DMS153 (cell line): Measurements from ENCODE around the gene DAD1.
"Not testable (repeated sequence)": the region's sequence is repeated elsewhere in the genome, so short reads cannot be mapped to it uniquely, and the experiment has no call there.

Source experiments
- DNase-seq: peaks from one replicate; lab custom pipeline; 2025; lab: John Stamatoyannopoulos, UW

Gene DAD1

DNA sequence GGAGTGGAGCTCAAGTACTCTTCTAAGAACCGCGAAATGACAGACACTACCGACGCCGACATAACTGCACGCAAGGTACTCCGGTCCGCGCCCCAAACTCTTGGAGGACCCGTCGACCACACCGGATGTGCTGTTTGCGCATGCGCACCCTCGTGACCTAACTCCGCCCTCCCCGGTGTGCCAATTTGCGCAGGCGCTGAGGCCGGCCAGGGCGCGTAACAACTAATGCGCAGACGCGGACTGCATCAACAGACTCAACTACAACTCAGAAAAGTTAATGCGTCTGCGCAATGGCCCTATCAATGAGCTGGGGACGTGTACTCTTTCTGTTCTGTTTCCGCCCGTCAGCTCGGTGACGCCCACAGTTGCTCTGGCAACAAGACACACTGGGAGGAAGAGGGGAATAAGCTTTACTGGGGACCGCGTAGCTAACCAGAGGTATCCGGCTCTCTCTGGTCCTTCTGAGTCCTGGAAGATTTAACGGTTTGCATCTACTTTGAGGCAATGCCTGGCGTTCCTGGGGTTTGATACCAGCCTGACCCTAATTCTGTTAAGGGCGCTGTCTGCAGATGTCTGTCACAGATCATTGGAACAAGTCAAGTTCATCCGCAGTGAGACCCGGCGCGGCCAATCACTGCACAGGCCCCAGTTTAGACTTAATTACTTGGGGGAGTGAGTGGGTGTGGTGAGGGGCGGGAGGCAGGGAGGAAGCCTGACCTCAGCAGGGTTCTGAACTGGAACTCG lies at the start of gene DAD1:
Gene DAD1, minus strand, starts transcription at position 129 of the 744 bp plus-strand sequence. Its CDS starts 67 bp downstream, at position 62.
- DNase-seq, result peak; percentile 99

- DNase-seq, result not testable (repeated sequence)
Observed at GRCh38 chr14:22635980-22636379, 47.0 kb upstream of the DAD1 start.

GRCh38 chr14:22634233-22634900 lies 45.3 kb upstream of the DAD1 start:
- no peak for DNase-seq

GRCh38 chr14:22630486-22630885 lies 41.5 kb upstream of the DAD1 start:
- no peak for DNase-seq

GRCh38 chr14:22630066-22630465 lies 41.0 kb upstream of the DAD1 start:
- no peak for DNase-seq

DNA sequence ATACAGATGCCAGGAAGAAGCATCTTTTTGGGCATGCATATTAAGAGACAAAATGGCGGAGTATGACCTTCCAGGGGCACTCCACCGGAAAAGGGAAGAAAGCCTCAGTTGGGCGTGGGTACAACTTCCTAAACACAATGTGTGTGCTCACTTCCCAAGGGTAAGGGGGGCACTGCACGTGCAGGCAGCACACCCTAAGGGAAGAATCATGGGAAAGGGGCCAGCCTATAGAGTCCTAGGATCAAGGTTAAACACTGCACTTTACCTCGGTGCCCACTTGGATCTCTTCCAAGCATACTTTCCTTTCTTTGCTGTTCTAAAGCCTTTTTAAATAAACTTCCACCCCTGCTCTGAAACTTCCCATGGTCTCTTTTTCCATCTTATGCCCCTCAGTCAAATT lies 40.3 kb upstream of the DAD1 start:
- DNase-seq, result no peak

- DNase-seq, result no peak
Observed at GRCh38 chr14:22627506-22628263, 38.7 kb upstream of the DAD1 start.

DNA sequence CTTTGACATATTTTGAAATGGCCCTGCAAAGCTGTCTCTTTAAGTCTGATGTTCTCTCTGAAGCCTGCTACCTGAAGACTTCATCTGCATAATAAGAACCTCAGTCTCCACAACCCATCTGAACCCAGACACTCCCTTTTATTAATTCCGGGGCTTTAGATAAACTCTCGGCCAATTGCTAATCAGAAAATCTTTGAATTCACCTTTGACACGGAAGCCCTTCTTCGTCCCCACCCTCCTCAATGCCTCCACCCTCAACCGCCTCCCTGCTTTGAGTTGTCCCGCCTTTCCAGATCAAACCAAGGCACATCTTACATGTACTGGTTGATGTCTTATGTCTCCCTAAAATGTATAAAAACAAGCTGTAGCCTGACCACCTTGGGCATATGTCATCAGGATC lies 37.6 kb upstream of the DAD1 start:
- DNase-seq, result no peak

DNA sequence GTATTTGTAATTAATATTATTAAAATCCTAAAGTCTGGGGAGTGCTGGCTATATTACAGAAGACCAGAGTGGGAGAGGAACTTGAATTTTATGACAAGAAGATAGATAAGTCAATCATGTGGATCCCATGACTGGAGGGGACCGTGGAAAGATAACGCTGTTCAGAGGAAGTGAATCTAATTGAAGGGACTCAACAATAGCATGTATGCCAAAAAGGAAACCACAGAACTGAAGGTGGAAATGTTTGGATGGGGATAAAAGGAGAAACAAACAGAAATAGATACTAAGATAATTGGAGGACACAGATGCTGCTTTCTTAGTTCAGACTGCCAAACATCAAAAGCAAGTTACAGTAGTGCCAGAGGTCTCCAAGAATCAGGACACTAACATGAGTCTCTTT lies 34.0 kb upstream of the DAD1 start:
- no peak for DNase-seq

- no peak for DNase-seq
Observed at GRCh38 chr14:22622255-22622654, 33.2 kb upstream of the DAD1 start.

- not testable (repeated sequence) for DNase-seq
Observed at GRCh38 chr14:22615765-22616164, 26.7 kb upstream of the DAD1 start.

GRCh38 chr14:22614240-22614799 lies 25.3 kb upstream of the DAD1 start:
- DNase-seq, result no peak

DNA sequence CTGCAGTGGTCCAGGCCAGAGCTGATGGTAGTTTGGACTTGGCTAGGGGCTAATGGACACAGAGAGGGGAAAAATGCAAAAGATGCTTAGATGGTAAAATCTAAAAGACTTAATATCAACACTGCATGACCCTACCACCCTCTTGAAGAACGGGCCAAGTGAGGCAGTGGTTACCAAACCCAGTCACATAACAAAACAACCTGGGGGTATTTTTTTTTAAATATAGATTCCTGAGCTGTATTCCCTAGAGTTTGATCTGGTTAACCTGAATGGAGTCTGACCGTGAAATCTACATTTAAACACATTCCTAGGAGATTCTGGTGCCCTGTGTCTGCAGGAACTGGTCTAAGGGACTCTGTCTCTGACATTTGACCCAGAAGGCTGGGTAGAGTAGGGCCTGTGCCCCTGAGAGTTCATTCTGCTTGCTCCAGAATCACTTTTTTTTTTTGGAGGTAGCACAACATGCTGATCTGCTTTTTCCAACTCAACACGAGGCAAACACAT lies 24.8 kb upstream of the DAD1 start:
- no peak for DNase-seq

DNA sequence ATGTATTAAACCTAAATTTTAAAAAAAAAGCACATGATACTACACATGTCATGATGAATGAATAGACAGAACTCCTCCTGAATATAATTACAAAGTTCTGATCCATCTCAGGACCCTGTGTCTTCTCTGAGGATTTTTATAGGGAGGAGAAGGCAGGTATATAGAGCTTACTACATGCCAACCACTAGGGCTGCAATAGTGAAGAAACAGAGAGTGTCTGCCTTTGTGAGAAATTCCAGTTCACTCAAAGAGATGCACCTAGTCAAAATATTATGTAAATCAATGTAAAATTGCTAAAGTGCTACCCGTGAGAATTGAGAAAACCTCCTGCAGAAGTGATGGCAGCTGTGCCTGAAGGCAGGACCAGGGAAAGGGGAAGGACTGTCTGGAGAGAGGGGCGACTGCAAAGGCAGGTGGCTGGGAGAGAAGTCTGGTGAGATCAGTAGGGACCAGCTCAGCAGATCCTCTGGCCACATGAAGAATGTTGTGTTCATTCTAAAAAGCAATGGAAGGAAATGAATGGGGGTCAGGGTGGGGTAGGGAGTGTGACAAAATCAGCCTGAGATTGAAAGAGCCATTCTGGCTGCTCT lies 24.2 kb upstream of the DAD1 start:
- no peak for DNase-seq

- DNase-seq, result no peak
Observed at GRCh38 chr14:22610931-22611330, 21.9 kb upstream of the DAD1 start.

GRCh38 chr14:22607291-22607690 lies 18.3 kb upstream of the DAD1 start:
- DNase-seq, result no peak

GRCh38 chr14:22606380-22606779 lies 17.4 kb upstream of the DAD1 start:
- peak; percentile 1 for DNase-seq

- no peak for DNase-seq
Observed at GRCh38 chr14:22602862-22603261, 13.8 kb upstream of the DAD1 start.

- no peak for DNase-seq
Observed at GRCh38 chr14:22601996-22602395, 13.0 kb upstream of the DAD1 start.

DNA sequence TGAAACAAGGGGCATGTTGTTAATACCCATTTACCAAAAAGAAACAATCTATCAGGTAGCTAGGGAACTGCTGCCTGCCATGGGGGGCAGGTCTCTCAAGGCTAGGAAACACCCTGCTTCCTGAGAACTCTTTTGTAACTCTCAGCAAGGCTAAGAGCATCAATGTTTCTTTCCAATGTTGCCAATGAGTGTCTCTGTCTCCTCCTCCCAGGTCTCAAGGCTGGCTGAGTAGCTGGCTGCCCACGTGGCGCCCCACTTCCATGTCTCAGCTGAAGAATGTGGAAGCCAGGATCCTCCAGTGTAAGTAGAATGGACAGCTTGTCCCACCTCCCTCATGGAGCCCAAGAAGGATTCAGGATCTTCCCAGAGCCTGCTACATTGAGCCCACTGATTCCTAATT lies 12.4 kb upstream of the DAD1 start:
- DNase-seq, result no peak

DNA sequence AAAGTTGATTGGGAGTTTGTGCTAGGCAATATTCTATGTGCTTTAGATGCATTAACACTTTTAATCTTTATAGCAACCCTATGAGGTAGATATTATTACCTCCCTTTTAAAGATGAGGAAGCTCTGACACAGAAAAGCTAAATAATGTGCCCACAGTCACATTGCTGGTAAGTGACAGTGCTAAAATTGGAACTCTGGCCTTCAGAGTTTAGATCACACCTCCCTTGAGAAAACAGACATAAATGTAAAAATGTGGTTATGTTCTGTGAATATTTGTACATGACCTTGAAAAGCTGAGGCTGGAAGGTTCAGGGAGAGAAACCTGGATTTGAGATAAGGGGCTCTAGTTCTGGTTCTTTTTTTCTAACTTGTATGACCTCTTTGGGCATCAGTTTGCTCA lies 11.0 kb upstream of the DAD1 start:
- no peak for DNase-seq

GRCh38 chr14:22599349-22599748 lies 10.3 kb upstream of the DAD1 start:
- DNase-seq, result no peak
